Vagina (tissue), 2 donors: ENCODE data around the gene SEC24C. TPM values are rescaled to one million over a fixed set of nuclear protein-coding genes. Genes with fewer than 3 reads are reported as not detected.

Experiments used
- DNase-seq, 2 donors: peaks; one replicate each; pipeline ENCODE4 v3.0.0-alpha.2; 2017; ENCODE audit errors: extremely low spot score in 2 of 2
- H3K27ac ChIP-seq: fragments of 200-600 bp; sonication (generic); one replicate; pipeline ENCODE4 v1.5.1; 2019
- H3K27me3 ChIP-seq: fragments of 200-600 bp; sonication (generic); one replicate; pipeline ENCODE4 v1.5.1; 2019
- H3K36me3 ChIP-seq, 2 donors: fragments of 200-600 bp; sonication (generic); one replicate each; pipeline ENCODE4 v1.5.1; 2017 to 2019
- H3K4me1 ChIP-seq: fragments of 200-600 bp; sonication (generic); one replicate; pipeline ENCODE4 v1.5.1; 2019
- H3K4me3 ChIP-seq, 2 donors: fragments of 200-600 bp; sonication (generic); 1 replicate in 1 of 2; 2 replicates in 1 of 2; pipeline ENCODE4 v1.5.1; 2016 to 2019
- H3K9me3 ChIP-seq: fragments of 200-600 bp; sonication (generic); one replicate; pipeline ENCODE4 v1.5.1; 2019
- CTCF ChIP-seq, 3 experiments: fragments of 450-650 bp in 2 of 3; fragments of 200-600 bp in 1 of 3; sonication (generic) in 1 of 3; IDR thresholded peaks; one replicate each; pipeline ENCODE4 v1.5.1; 2017 to 2019; ENCODE audit warnings: antibody characterized with exemption in 3 of 3, mild to moderate bottlenecking in 2 of 3, moderate library complexity in 2 of 3
- POLR2A ChIP-seq, 2 donors: fragments of 450-650 bp; IDR thresholded peaks; one replicate each; pipeline ENCODE4 v1.6.1; 2017; ENCODE audit warnings: antibody characterized with exemption in 2 of 2, mild to moderate bottlenecking in 2 of 2, moderate library complexity in 2 of 2
- POLR2AphosphoS5 ChIP-seq, 2 donors: sonication (generic); formaldehyde crosslinking; IDR thresholded peaks; one replicate each; pipeline ENCODE4 v1.9.0; 2017; ENCODE audit warnings: antibody characterized with exemption in 2 of 2, mild to moderate bottlenecking in 2 of 2, low read depth in 1 of 2; ENCODE audit not compliant: insufficient read depth in 1 of 2
- intact Hi-C: fragments of 100-400 bp; cut with DNase I; formaldehyde crosslinking; loops from one replicate; pipeline ENCODE4 v1.15.1; 2023
- total RNA-seq: library from RNA; depleted of rRNA; stranded (reverse); fragments of >200 nt; gene quantifications from one replicate; pipeline ENCODE4 v1.2.3, GENCODE V29; 2016

SEC24C gene
- total RNA-seq, 1 donor from 2014 or later: 47.9 TPM

- intact Hi-C loops: no loop called here
- H3K36me3 ChIP-seq: peaks cover 0 to 73% of the 10 kb centered on the region in 2 donors
- no peaks in the 10 kb centered on the region for H3K9me3 ChIP-seq
- H3K27me3 ChIP-seq: no peaks in the 10 kb centered on the region
- TF ChIP-seq POLR2A (IDR thresholded peaks at IDR 0.05): no peak
- TF ChIP-seq POLR2AphosphoS5 (IDR thresholded peaks at IDR 0.05; ENCODE audit: insufficient read depth in 1 of 2, low read depth in 1 of 2): no peak
- no peak for TF ChIP-seq CTCF (IDR thresholded peaks at IDR 0.05)
- H3K4me1 ChIP-seq: peaks cover 16% of the 10 kb centered on the region
- no peak overlapping the region for H3K4me3 ChIP-seq
- DNase-seq: no peak
- no peak overlapping the region for H3K27ac ChIP-seq
These were observed 24.7 kb downstream of the SEC24C start for GRCh38 chr10:73768881-73769280.

DNA sequence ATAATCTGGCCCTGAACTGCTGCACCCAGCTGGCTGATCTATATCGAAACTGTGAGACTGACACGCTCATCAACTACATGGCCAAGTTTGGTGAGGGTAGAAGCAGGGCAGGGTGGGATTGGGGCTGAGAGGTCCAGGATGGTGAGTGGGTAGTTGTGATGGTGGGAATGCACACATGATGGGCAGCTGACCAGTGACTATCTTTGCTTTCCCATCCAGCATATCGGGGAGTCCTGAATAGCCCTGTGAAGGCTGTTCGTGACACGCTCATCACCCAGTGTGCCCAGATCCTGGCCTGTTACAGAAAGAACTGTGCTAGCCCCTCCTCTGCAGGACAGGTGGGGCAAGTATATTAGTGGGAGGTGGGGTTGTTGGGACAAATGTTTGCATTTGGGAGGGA lies 25.2 kb downstream of the SEC24C start:
- no peak overlapping the region for H3K27ac ChIP-seq
- intact Hi-C loops: no loop called here
- no peaks in the 10 kb centered on the region for H3K9me3 ChIP-seq
- no peak overlapping the region for H3K4me3 ChIP-seq
- H3K36me3 ChIP-seq: peaks cover 0 to 69% of the 10 kb centered on the region in 2 donors
- H3K4me1 ChIP-seq: peaks cover 21% of the 10 kb centered on the region
- no peaks in the 10 kb centered on the region for H3K27me3 ChIP-seq
- no peak for DNase-seq
- TF ChIP-seq POLR2AphosphoS5 (IDR thresholded peaks at IDR 0.05; ENCODE audit: insufficient read depth in 1 of 2, low read depth in 1 of 2): no peak
- TF ChIP-seq POLR2A (IDR thresholded peaks at IDR 0.05): no peak
- no peak for TF ChIP-seq CTCF (IDR thresholded peaks at IDR 0.05)

GRCh38 chr10:73771722-73772280 lies 27.6 kb downstream of the SEC24C start:
- Histone ChIP-seq H3K4me3 (peak overlapping the region; percentile 78 to 79), H3K27ac (peak overlapping the region; percentile 95), H3K36me3 (peaks cover 0 to 56% of the 10 kb centered on the region in 2 donors), H3K9me3 (no peaks in the 10 kb centered on the region), H3K4me1 (peaks cover 40% of the 10 kb centered on the region), H3K27me3 (no peaks in the 10 kb centered on the region)
- intact Hi-C loops: no loop called here
- TF ChIP-seq POLR2A (IDR thresholded peaks at IDR 0.05) (no peak), CTCF (IDR thresholded peaks at IDR 0.05) (no peak), POLR2AphosphoS5 (IDR thresholded peaks at IDR 0.05; ENCODE audit: insufficient read depth in 1 of 2, low read depth in 1 of 2) (peak in 1 of 2 donors; percentile 82)
- DNase-seq: no peak

GRCh38 chr10:73772281-73773151 lies 28.3 kb downstream of the SEC24C start:
- H3K27ac ChIP-seq: peak overlapping the region; percentile 95
- TF ChIP-seq POLR2AphosphoS5 (IDR thresholded peaks at IDR 0.05; ENCODE audit: insufficient read depth in 1 of 2, low read depth in 1 of 2): peak in 1 of 2 donors; percentile 98
- TF ChIP-seq CTCF (IDR thresholded peaks at IDR 0.05): no peak
- peak in 1 of 2 donors; percentile 91 for TF ChIP-seq POLR2A (IDR thresholded peaks at IDR 0.05)
- peaks cover 0 to 49% of the 10 kb centered on the region in 2 donors for H3K36me3 ChIP-seq
- DNase-seq: peak in 1 of 2 donors; percentile 90
- no peaks in the 10 kb centered on the region for H3K9me3 ChIP-seq
- H3K4me1 ChIP-seq: peaks cover 40% of the 10 kb centered on the region
- H3K27me3 ChIP-seq: no peaks in the 10 kb centered on the region
- intact Hi-C loops: no loop called here
- H3K4me3 ChIP-seq: peak overlapping the region; percentile 78 to 79
